Neural crest cell (in vitro differentiated cells): ENCODE measurements around the gene GALNT9. TPM values are rescaled to one million over a fixed set of nuclear protein-coding genes. Genes with fewer than 3 reads are reported as not detected.

ENCODE experiments used
- DNase-seq: peaks from one replicate; pipeline ENCODE4 v3.0.0; 2021; ENCODE audit warnings: low read depth, mixed read lengths, low spot score
- H3K27ac Mint-ChIP-seq: one replicate; pipeline ENCODE4 v1.8.0; 2021; ENCODE audit warnings: mild to moderate bottlenecking, mixed read lengths; ENCODE audit not compliant: unreplicated experiment
- H3K27me3 Mint-ChIP-seq: 2 replicates; pipeline ENCODE4 v1.8.0; 2021; ENCODE audit warnings: low read depth, mild to moderate bottlenecking, mixed read lengths
- H3K36me3 Mint-ChIP-seq: 2 replicates; pipeline ENCODE4 v1.8.0; 2021; ENCODE audit warnings: low read depth, mild to moderate bottlenecking, mixed read lengths
- H3K4me1 Mint-ChIP-seq: 2 replicates; pipeline ENCODE4 v1.8.0; 2021; ENCODE audit warnings: mixed read lengths
- H3K4me3 Mint-ChIP-seq: one replicate; pipeline ENCODE4 v1.8.0; 2021; ENCODE audit warnings: mild to moderate bottlenecking, mixed read lengths
- H3K9me3 Mint-ChIP-seq: 2 replicates; pipeline ENCODE4 v1.8.0; 2021; ENCODE audit warnings: mixed read lengths
- total RNA-seq: library from RNA; stranded (reverse); gene quantifications from 2 replicates; pipeline ENCODE4 v1.2.1, GENCODE V29; 2021
- TF ChIP-seq, protein P1 (sequence below): fragments of 200-600 bp; sonication (generic); conservative IDR thresholded peaks from 2 replicates; pipeline ENCODE4 v1.5.0; 2021; ENCODE audit warnings: antibody characterized with exemption, mild to moderate bottlenecking

GALNT9 gene
- total RNA-seq, 1 donor from 2014 or later: 1.3 TPM

DNA sequence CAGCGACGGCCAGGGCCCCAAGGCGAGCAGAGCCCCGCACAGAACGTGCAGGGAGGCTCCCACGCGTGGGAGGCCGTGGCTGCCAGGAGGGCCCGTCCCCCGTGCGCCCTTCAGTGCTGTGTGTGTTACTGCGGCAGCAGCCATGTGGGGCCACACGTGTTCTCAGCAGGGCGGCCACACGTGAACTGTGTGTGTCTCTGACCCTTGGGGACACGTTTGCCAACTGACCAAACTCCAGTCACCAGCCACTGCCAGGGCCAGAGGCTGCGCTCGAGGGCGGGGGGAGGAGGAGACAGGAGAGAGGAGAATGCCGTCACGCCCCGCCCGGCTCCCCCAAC lies 57.7 kb downstream of the GALNT9 start:
- Mint-ChIP-seq H3K36me3 (no peaks in the 10 kb centered on the region), H3K27ac (no peak overlapping the region), H3K9me3 (no peaks in the 10 kb centered on the region), H3K4me1 (peaks cover 17% of the 10 kb centered on the region), H3K4me3 (no peak overlapping the region), H3K27me3 (peaks cover 25% of the 10 kb centered on the region)
- TF ChIP-seq, protein P1, sequence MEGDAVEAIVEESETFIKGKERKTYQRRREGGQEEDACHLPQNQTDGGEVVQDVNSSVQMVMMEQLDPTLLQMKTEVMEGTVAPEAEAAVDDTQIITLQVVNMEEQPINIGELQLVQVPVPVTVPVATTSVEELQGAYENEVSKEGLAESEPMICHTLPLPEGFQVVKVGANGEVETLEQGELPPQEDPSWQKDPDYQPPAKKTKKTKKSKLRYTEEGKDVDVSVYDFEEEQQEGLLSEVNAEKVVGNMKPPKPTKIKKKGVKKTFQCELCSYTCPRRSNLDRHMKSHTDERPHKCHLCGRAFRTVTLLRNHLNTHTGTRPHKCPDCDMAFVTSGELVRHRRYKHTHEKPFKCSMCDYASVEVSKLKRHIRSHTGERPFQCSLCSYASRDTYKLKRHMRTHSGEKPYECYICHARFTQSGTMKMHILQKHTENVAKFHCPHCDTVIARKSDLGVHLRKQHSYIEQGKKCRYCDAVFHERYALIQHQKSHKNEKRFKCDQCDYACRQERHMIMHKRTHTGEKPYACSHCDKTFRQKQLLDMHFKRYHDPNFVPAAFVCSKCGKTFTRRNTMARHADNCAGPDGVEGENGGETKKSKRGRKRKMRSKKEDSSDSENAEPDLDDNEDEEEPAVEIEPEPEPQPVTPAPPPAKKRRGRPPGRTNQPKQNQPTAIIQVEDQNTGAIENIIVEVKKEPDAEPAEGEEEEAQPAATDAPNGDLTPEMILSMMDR: no peak
- DNase-seq: no peak

DNA sequence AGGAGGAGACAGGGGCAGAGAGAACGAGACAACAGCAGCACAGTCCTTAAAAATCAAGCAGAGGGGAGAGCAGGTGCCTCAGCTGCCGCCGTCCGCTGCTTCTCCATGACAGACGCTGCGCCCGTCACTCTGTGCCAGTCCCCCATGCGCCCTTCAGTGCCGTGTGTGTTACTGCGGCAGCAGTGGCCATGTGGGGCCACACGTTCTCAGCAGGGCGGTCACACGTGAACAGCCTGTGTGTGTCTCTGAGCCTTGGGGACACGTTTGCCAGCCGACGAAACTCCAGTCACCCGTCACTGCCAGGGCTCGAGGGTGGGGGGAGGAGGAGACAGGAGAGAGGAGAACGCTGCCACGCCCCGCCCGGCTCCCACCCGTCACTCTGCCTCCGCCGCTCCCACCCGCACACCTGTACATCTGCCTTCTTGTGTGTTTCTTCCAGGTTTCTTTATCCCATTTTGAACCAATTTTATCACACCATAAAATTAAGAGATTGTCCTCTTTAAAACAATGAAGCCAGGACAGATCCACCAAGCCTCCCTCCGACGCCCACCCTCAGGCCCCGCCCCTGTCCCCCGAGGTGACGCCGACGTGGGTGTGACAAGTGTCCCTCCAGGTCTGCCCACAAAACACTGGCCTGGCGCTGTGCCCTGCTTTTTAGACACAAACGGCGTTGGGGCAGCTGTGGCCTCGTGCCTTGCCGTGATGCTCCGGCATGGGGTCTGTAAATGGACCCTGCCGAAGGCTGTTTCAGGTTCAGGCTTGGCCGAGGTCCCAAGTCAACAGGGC lies 58.2 kb downstream of the GALNT9 start:
- DNase-seq: no peak
- TF ChIP-seq, protein P1: no peak
- H3K4me1 Mint-ChIP-seq: peaks cover 11% of the 10 kb centered on the region
- no peaks in the 10 kb centered on the region for H3K36me3 Mint-ChIP-seq
- no peaks in the 10 kb centered on the region for H3K9me3 Mint-ChIP-seq
- peak overlapping the region; percentile 28 for H3K27ac Mint-ChIP-seq
- H3K27me3 Mint-ChIP-seq: peaks cover 20% of the 10 kb centered on the region
- no peak overlapping the region for H3K4me3 Mint-ChIP-seq

DNA sequence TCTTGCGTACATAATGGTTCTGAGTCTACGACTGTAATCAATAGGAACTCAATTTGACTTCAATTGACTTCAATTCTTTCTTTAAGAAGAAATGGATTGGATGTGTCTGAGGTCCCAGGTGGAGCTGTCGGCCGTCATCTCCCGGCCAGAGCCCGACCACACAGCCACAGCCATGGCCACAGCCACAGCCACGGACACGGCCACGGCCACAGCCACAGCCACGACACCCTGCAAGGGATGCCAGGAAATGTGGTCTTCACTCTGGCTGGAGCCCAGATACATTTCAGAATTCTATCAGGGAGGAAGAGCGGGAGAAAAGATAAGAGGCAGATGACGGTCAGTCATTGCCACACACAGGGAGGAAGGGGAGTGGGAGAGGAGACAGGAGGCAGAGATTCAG lies 58.9 kb downstream of the GALNT9 start:
- TF ChIP-seq, protein P1: no peak
- peaks cover 20% of the 10 kb centered on the region for H3K27me3 Mint-ChIP-seq
- H3K9me3 Mint-ChIP-seq: no peaks in the 10 kb centered on the region
- H3K4me1 Mint-ChIP-seq: peaks cover 10% of the 10 kb centered on the region
- H3K4me3 Mint-ChIP-seq: no peak overlapping the region
- DNase-seq: no peak
- peak overlapping the region; percentile 28 for H3K27ac Mint-ChIP-seq
- no peaks in the 10 kb centered on the region for H3K36me3 Mint-ChIP-seq

DNA sequence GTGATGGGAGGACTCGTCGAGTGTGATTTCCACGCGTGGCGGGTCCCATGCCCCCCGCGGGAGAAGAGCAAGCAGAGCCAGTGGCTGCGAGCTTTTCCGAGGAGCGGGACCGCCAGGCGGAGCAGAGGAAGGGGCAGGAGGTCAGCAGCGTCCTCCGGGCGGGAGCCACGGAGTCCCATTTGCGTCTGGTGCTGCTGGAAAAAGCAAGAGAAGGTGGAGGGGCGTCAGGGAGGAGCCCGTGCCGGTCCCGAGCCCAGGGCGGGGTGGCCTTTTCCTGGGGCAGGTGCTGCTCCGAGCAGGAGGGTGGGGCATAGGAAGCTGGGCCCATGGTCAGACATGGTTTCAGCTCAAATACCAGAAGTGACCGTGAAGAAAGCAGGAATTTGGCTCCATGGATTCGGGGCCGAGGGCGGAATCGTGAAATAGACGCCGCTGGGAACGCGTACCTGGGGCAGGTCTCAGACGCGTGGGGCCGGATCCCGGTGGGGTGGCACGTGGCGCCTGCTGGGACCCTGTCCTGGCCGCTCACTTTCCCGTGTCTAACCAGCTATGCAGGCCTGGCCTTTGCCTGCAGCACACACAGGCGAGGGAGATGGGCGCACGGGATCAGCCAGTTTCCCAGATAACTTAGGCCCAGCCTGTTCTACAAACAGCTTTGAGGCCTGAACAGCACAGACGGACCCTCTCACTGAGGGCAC lies 60.0 kb downstream of the GALNT9 start:
- Mint-ChIP-seq H3K36me3 (no peaks in the 10 kb centered on the region), H3K27ac (no peak overlapping the region), H3K4me1 (no peaks in the 10 kb centered on the region), H3K9me3 (no peaks in the 10 kb centered on the region), H3K27me3 (peaks cover 14% of the 10 kb centered on the region), H3K4me3 (no peak overlapping the region)
- no peak for DNase-seq
- TF ChIP-seq, protein P1: no peak

DNA sequence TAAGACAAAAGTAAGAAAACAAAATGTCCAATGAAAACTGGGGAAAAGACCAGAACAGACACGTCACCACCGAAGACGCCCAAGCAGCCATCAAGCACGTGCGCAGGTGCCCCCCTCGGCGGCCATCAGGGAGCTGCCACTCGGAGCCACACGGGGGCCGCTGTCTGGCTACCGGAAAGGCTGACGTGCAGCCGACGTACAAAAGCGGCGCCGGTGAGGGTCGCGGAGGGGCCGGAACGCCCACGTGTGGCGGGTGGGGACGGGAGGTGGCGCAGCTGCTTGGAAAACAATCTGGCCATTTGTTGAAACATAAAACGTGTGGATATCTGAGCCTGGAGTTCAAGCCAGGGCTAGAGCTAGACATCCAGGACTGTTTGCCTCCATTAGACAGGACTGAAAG lies 60.7 kb downstream of the GALNT9 start:
- no peak overlapping the region for H3K27ac Mint-ChIP-seq
- H3K9me3 Mint-ChIP-seq: no peaks in the 10 kb centered on the region
- H3K4me1 Mint-ChIP-seq: no peaks in the 10 kb centered on the region
- DNase-seq: no peak
- peaks cover 14% of the 10 kb centered on the region for H3K27me3 Mint-ChIP-seq
- TF ChIP-seq, protein P1: no peak
- H3K4me3 Mint-ChIP-seq: no peak overlapping the region
- H3K36me3 Mint-ChIP-seq: no peaks in the 10 kb centered on the region
